HEK293 (cell line): Measurements from ENCODE around the gene KRTAP4-7.
"Not testable (repeated sequence)": the region's sequence is repeated elsewhere in the genome, so short reads cannot be mapped to it uniquely, and the experiment has no call there.

ENCODE experiments used
- BCL11A ChIP-seq: fragments of 450-650 bp; formaldehyde crosslinking; IDR thresholded peaks from 2 replicates; pipeline ENCODE4 v1.5.1; 2016; ENCODE audit warnings: low read depth, missing biosample characterization, missing genetic modification characterization
- CTCF ChIP-seq: fragments of 450-650 bp; formaldehyde crosslinking; IDR thresholded peaks from 2 replicates; pipeline ENCODE4 v1.5.1; 2016; ENCODE audit warnings: missing biosample characterization, missing genetic modification characterization
- ZNF544 ChIP-seq: fragments of 450-650 bp; formaldehyde crosslinking; IDR thresholded peaks from 2 replicates; pipeline ENCODE4 v1.5.0; 2017; ENCODE audit warnings: missing biosample characterization, missing genetic modification characterization
- ZNF830 ChIP-seq: fragments of 450-650 bp; IDR thresholded peaks from 2 replicates; pipeline ENCODE4 v1.5.0; 2018; ENCODE audit warnings: missing biosample characterization, missing genetic modification characterization, low read depth, mild to moderate bottlenecking, moderate library complexity

- not testable (repeated sequence) for TF ChIP-seq CTCF (tag by site-specific recombination); ZNF544 (tag by site-specific recombination); ZNF830 (tag by site-specific recombination); BCL11A
These were observed 49.5 kb upstream of the KRTAP4-7 start, which contains the start of gene KRTAP1-3 for GRCh38 chr17:41034346-41034935.
